ENCODE measurements around the gene CLK2.
"Not testable (repeated sequence)": the region's sequence is repeated elsewhere in the genome, so short reads cannot be mapped to it uniquely, and the experiment has no call there.

CLK2 gene

DNA sequence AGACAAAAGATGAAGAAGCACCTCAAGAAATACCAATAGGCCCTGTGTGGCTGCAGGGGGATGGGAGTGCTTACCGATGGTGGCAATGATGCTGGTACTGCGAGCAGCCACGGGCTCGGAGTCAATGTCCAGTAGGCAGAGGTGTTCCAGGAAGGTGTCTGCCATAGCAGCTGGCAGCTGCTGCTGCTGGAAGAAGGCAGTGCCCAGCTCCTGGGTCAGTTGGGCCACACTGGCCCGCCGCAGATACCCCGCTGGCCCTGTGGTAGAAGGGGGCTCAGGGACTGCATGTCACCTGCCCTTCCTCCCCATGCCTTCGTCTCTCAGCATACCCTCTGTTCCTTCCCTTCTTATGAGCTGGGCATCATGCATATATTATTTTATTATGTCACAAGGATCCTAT is 26.7 kb upstream of the CLK2 start:
- no peak for FAIRE-seq

DNA sequence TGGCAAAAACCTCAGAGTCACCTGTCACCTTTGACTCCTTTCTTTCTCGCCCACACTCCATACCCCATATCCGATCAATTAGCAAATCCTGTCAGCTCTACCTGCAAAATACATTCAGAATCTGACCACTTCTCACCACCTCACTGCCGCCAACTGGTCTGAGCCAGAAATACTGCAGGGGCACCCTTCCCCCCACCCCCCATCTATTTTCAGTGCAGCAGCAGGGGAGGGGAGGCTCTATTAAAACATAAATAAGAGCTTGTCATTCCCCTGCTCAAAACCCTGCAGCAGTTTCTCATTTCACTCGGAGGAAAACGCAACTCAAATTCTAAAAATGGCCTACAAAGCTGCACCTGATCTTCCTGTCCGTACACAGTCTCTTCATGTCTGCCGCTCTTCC is 24.1 kb upstream of the CLK2 start:
- DNase-seq (ENCODE audit: extremely low spot score, insufficient read length, low read depth): no peak
- peak; percentile 12 for FAIRE-seq

More for the DNA sequence above, 26.7 kb upstream of the CLK2 start:
- DNase-seq (ENCODE audit: extremely low spot score, insufficient read length, low read depth): no peak

DNA sequence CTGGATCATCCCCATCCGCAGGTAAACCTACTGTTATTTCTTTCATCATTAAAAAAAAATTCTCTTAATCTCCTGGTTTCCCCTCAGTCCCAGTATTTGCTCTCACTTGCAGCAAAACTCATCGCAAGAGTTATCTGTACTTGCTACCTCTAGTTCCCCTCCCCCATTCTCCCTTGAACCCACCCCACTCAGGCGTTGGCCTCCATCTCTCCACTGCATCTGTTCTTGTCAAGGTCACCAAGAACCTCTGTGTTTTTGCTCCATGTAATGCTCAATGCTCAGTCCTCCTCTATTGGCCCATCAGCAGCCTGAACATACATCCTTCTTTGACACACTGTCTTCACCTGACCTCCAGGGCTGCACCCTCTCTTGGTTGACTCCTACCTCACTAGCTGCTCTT is 23.4 kb upstream of the CLK2 start:
- no peak for DNase-seq (ENCODE audit: extremely low spot score, insufficient read length, low read depth)
- FAIRE-seq: no peak

DNA sequence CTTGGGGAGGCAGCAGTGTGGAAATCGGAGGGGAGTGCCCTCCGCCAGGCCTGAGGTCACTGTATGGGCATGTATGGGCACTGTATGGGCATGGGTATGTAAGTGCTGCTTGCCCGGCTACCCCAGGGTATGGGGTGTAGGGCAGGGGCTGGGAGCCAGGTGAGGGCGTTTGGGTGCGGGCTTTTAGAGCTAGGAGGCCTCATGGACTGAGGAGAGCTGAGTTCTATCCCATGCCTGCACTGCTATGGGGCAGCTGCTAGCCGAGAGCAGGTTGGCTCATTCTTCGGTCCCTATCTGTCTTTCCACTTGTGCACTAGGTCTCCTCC is 22.6 kb upstream of the CLK2 start:
- DNase-seq (ENCODE audit: extremely low spot score, insufficient read length, low read depth) (no peak), FAIRE-seq (no peak)

DNA sequence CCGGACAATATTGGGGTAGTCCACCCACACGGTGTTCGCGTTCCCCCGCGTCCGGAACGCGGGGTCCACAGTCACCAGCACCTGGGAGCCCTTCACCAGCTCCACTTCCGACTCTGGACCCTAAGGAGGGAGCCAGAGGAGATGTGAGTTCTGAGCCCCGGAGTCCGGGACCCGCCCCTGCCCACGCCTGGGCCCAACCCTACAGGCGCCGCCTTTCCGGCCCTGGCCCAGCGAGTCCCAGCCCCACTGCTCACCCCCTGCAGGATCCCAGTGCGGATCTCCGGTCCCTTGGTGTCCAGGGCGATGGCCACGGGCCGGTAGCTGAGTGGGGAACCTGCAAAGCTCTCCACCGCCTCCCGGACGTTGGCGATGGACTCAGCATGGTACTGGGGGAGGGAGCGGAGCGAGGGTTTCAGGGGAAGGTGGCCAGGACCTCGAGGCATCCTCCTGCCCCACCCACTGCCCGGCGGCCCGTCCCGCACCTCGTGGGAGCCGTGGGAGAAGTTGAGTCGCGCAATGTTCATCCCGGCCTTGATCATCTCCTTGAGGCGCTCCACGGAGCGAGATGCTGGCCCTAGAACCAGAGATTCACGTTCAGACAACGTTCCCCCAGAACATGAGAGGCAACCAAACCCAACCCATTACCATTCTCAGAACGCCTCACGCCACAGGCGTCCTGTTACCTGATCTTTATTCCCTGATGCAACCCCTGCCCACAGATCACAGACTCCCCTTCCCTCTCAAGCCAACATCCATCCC is 22.1 kb upstream of the CLK2 start:
- FAIRE-seq (no peak), DNase-seq (ENCODE audit: extremely low spot score, insufficient read length, low read depth) (no peak)

DNA sequence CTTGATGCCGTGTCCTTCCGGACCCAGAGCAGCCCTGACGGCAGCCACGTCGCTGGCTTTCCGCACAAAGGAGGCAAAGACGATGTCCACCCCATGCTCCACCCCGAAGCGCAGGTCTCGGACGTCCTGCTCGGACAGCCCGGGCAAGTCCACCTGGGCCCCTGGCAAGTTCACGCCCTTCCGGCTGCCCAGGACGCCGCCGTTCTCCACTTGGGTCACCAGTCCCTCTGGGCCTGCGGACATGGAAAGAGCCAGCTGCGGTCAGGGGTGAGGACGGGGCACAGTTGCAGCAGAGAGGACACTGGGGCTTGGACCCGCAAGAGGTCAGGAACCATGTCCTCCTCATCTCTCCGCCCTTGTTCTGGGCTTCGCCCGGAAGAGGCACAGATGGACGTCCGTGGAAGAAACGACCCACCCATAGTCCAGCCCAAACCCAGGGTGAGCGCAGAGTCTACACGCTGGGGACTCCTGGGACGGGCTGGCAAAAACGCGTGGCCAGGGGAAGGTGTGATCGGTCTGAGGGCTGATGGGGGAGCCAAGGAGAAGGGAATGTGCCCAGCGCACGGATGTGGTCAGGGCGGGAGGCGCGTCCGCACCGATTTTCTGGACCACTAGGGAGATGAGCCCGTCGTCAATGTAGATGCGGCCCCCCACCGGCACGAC is 21.3 kb upstream of the CLK2 start:
- DNase-seq (ENCODE audit: extremely low spot score, insufficient read length, low read depth): no peak
- FAIRE-seq: no peak

DNA sequence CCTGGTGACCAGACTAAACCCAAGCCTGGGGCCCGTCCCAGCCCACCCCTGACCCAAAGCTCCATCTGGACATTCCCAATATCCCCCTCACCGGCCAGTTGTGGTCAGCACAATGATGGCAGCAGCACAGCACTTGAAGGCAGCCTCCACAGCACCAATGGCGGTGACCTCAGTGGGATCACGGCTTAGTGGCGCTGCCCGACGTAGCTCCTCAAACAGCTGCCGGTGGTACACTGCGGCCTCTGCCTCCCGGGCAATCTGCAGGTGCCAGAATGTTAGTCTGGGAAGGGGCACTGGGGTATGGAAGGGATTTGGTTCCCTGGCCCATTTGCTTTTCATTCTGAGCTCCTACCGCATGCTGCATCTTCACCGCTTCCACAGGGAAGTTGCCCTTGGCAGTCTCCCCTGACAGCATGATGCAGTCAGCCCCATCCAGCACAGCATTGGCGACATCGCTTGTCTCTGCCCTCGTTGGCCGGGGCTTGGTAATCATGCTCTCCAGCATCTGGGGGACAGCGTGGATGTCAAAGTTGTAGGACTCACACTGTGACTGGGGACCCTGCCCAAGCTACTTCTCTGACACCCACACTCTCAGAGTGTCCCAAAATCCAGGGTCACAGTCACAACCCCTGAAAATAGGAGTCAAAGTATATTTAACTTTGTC is 19.9 kb upstream of the CLK2 start:
- FAIRE-seq (no peak), DNase-seq (ENCODE audit: extremely low spot score, insufficient read length, low read depth) (no peak)

DNA sequence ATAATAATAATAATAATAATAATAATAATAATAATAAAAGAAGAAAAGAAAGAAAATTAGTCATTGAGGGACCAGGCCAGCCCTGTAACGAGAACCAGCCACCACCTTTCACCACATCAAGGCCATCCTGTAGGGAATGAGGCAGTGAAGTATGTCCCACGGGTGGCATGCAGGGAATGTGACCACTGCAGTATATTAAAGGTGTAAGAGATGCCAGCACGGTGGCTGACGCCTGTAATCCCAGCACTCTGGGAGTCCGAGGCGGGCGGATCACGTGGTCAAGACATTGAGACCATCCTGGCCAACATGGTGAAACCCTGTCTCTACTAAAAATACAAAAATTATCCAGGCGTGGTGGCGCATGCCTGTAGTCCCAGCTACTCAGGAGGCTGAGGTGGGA is 17.7 kb upstream of the CLK2 start:
- not testable (repeated sequence) for FAIRE-seq; DNase-seq (ENCODE audit: extremely low spot score, insufficient read length, low read depth)

DNA sequence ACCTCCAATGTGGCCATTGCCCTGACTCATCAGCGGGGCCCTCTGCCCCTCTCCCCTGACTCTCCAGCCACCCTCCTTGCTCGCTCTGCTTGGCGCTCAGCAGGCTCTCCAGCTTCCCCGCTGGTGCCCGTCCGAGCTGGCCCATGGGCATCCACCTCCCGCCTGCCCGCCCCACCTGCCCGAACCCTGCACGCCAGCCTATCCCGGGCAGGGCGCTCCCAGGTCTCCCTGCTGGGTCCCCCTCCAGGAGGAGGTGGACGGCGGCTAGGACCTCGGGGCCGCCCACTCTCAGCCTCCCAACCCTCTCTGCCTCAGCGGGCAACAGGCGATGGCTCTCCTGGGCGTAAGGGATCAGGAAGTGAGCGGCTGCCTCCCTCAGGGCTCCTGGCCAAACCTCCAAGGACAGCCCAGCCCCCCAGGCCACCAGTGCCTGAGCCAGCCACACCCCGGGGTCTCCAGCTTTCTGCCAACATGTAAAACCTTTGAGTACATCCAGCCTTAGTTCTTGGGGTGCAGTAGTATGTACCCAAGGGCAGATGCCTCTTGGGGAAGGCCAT is 14.8 kb upstream of the CLK2 start:
- no peak for DNase-seq (ENCODE audit: extremely low spot score, insufficient read length, low read depth)
- FAIRE-seq: no peak

DNA sequence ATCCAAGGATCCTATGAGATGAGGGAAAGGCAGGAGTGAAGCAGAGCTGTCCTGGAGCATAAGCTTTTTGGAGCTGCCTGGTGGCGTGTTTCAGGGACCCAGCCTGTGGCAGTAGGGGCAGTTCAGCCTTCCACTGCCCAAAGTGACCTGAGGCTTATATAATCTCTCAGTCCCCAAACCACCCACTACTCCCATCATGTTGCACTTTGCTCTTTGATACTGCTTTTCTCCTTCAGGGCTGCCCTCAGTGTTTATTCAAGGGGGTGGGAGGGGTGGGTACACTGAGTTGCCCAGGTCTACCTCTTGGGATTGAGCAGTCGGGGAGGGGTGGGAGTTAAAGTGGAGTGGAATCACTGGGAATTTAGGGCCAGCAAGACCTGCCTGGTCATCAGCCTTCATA is 13.2 kb upstream of the CLK2 start:
- DNase-seq (ENCODE audit: extremely low spot score, insufficient read length, low read depth) (no peak), FAIRE-seq (no peak)

DNA sequence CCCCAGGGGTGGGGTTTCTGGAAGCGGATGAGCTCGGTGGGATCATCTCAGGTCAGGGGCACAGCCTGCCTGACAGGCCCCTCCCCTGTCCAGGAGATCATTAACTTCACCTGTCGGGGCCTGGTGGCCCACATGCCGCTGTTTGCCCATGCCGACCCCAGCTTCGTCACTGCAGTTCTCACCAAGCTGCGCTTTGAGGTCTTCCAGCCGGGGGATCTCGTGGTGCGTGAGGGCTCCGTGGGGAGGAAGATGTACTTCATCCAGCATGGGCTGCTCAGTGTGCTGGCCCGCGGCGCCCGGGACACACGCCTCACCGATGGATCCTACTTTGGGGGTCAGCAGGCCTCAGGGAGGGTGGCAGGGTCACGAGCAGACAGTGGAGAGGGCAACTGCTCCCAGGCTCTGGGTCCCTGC is 12.3 kb upstream of the CLK2 start:
- no peak for FAIRE-seq

DNA sequence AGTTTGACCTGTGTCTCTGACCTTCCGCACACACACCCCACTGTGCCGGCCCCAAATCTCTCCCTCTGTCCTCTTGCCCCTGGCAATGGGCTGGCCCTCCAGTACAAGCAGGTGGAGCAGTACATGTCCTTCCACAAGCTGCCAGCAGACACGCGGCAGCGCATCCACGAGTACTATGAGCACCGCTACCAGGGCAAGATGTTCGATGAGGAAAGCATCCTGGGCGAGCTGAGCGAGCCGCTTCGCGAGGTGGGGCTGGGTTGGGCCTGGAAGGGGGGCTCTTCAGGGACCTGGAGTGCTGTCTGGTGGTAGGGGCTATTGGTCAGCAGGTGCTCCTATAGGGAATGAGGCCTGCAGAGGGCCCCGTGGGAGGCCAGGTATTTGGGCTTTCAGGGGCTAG is 11.8 kb upstream of the CLK2 start:
- FAIRE-seq (no peak), DNase-seq (ENCODE audit: extremely low spot score, insufficient read length, low read depth) (no peak)

More for the DNA sequence above, 12.3 kb upstream of the CLK2 start:
- no peak for DNase-seq (ENCODE audit: extremely low spot score, insufficient read length, low read depth)

DNA sequence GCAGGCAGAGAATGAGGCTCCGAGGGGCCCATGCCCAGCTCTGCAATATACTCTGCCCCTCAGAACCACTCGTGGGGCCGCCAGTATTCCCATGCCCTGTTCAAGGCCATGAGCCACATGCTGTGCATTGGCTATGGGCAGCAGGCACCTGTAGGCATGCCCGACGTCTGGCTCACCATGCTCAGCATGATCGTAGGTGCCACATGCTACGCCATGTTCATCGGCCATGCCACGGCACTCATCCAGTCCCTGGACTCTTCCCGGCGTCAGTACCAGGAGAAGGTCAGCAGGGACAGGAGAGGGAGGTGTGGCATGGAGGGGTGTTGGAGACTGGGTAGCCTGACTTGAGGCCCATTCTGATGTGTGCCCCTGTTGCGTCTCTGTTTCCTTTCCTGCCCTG is 11.2 kb upstream of the CLK2 start:
- no peak for FAIRE-seq
- no peak for DNase-seq (ENCODE audit: extremely low spot score, insufficient read length, low read depth)

DNA sequence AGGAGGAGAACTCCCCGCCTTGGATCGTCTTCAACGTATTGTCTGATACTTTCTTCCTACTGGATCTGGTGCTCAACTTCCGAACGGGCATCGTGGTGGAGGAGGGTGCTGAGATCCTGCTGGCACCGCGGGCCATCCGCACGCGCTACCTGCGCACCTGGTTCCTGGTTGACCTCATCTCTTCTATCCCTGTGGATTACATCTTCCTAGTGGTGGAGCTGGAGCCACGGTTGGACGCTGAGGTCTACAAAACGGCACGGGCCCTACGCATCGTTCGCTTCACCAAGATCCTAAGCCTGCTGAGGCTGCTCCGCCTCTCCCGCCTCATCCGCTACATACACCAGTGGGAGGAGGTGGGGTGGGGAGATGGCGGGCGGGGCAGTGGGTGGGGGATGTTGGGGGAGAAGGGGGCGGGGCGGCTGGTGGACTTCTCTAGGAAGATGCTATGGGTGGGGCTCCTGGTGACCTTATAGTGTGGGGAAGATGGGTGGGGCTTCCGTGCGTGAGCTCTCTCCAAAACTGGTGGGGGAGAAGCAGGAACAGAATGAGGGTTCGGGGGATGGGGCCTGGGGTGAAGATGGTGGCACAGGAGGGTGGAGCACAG is 9.3 kb upstream of the CLK2 start:
- FAIRE-seq (no peak), DNase-seq (ENCODE audit: extremely low spot score, insufficient read length, low read depth) (no peak)

DNA sequence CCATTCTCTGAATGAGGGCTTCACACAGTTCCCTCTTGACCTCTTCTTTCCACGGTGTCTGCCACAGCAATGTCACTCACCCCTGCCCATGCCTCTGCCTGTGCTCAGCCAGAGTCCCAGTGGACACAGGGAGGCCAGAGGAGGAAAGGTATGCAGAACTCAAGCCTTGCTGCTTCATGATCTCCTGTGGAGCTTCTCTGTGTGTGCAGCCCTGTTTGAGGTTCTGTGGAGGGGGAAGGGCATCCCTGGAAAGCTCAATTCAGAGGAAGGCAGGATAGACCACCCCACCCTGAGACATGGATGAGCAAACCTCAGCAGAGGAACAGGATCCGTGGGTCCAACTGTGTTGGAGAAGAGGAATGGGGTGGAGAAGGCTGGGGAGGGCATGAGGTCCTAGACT is 6.0 kb upstream of the CLK2 start:
- FAIRE-seq (no peak), DNase-seq (ENCODE audit: extremely low spot score, insufficient read length, low read depth) (no peak)

DNA sequence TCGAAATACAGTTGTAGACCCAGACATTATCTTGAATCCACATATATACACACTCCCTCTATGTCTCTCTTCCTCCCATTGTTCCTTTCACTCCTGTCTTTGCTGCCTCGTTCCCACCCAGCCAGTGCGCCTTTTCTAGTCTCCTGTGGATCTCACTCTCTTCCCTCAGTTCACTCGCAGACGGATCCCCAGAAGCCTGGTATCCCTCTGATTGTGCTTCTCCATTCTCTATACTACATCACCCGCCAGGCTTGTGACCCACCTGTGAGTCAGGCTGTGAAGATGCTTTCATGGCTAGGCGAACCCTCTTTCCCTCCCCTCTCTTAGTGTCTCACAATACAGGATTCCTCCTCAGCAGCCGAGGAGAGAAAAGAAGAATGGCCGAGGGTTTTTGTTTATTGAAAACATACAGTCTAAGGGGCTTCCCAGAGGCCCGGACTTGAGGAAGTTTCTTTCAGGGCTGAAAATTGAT is 5.4 kb upstream of the CLK2 start:
- DNase-seq (ENCODE audit: extremely low spot score, insufficient read length, low read depth) (no peak), FAIRE-seq (no peak)

DNA sequence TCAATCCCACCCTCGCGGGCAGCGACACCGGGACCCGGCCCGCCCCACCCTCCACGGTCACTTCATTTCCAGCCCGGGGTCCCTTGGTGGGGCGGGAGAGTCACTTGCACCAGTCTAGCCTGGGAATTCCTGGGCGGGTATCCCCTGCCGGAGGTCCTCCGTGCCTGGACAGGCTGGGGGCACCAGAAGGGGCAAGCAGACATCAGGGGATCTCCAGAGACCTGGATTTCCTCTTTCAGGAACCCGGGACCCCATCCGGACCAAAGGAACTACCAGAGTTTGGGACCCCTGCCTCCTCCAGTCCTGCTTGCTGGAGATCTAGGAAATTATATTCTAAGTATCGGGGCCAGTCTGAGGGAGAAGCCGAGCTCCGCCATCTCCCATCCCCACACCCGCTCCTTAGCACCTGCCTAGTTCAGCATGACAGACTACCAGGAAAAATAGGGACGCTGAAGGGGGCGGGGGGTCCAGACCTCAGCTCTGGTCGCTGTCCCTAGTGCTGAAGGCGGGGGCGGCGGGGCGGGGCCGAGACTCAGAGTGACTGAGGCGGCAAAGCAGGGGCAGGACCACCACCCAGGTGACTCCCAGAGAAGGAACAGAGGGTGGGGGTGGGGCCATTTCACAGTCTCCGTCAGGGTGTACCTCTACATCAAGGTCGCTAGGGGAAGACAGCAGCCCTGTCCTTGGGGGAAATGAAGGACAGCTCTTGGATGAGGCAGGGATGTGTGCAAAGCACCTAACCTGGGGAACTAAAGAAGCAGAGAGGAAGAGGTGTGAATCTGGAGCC is 4.8 kb upstream of the CLK2 start:
- FAIRE-seq (peak; percentile 67), DNase-seq (ENCODE audit: extremely low spot score, insufficient read length, low read depth) (no peak)

DNA sequence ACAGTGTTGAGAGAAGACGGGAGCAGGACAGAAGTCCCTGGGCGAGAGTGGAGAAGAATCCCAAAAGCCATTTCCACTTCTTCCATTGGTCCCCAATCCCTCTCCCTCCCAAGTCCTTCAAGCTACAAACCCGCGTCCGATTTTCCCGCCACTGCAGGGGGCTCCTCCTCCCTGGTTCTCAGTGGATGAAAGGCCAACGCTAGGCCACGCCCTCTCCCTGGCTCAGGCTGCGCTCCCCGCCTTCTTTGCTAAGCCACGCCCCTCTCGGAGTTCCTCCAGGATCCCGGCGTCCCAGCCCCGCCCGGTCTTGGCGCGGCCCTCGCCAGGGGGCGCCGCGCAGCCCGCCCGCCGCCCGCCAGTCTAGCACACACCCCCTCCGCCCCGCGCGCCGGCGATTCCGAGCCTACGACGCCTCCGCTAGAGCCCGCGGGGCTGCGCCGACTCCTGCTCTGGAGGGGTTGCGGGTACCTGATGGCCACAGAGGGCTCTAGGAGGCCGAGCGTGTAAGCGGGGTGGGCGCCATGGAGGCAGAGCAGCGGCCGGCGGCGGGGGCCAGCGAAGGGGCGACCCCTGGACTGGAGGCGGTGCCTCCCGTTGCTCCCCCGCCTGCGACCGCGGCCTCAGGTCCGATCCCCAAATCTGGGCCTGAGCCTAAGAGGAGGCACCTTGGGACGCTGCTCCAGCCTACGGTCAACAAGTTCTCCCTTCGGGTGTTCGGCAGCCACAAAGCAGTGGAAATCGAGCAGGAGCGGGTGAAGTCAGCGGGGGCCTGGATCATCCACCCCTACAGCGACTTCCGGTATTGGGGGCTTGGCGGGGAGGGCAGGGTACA is 4.0 kb upstream of the CLK2 start, which contains the start of gene HCN3:
Gene HCN3, plus strand, starts transcription at position 394 of the 832 bp plus-strand sequence. Its CDS starts 128 bp downstream, at position 522.
- peak; percentile 97 for DNase-seq (ENCODE audit: extremely low spot score, insufficient read length, low read depth)
- FAIRE-seq: peak; percentile 94

Data from GM18507 (cell line).